GM18868 (cell line): ENCODE measurements around the gene PARS2.

Experiments used
- ATAC-seq: cut with Tn5 transposase; IDR thresholded peaks from one replicate; pipeline ENCODE4 v1.9.1; 2021; ENCODE audit warnings: mild to moderate bottlenecking, moderate library complexity; ENCODE audit not compliant: unreplicated experiment

The PARS2 gene

DNA sequence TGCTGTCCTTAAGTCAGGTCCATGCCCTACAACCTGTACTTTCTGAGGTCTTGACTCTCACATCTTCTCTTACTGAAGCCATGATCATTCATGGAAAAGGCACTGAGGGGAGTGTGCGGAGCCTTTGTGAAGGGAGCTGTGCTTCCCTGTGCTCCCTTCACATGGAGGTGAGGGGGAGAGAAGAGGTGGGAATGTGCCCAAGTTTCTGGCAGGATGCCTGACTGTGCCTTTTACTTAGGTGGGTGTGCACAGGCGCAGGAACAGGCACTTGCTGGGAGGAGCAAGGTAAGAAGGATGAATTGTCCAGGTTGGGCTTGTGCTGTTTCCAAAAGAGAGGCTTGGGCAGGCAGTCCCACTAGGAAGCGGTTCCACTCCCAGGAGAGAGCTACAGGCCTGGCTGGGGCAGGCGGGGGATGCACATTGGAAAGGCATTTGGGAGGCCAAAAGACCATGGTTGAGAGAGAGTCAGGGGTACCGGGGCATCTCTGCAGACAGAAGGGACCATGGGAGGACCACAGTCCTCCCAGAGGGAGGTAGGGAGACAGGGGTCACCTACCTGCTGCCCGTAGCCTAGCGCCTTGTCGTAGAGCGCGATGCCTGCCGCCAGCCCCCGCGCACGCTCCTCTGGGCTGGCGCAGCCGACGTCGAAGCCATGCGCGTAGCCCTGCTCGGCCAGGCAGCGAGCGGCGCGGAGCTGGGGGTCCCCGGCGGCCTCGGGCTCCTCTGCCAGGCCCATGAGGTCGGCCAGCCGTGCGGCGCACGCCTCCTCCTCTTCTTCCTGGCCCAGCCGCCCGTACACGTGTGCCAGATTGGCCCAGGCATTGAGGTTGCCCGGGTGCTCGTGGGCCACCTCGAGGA is 35.9 kb upstream of the PARS2 start:
- no peak for ATAC-seq

DNA sequence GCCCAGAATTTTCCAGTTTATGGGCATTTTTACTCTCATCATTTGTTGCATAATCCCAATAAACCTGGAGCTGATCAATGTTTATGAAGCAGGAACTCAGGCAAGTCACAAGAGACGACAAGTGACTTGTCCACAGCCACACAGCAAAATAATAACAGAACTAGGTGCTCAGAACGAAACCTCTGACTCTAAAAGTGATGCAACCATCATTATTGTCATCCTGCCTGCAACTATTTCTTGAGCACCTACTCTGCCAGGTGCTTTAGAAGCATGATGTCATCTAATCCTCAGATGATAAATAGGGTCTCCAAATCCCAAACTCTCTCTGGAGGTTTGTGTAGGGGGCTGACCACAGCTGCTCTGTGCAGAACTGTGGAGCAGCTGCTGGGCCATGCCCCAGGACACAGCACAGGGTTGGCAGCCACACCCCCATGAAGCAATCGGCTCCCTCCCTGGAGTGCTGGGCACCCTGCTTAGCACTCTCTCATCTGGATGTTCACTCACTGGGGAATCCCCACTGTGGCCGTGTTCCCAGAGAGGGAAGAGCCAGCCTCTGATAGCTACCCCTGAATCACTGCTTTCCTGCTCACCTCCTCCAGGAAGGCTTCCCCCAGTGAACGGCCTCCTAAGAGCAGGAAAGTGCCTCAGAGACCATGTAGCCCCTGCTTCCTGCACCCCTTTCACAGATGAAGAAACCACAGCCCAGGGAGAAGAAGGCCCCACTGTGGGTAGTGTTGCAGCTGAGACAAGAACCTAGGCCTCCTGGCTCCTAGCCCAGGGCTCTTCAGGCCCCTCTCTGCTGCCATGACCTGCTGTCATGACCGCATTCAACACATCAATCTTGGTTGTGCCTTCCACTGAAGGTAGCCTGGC is 34.7 kb upstream of the PARS2 start:
- peak; percentile 45 for ATAC-seq

DNA sequence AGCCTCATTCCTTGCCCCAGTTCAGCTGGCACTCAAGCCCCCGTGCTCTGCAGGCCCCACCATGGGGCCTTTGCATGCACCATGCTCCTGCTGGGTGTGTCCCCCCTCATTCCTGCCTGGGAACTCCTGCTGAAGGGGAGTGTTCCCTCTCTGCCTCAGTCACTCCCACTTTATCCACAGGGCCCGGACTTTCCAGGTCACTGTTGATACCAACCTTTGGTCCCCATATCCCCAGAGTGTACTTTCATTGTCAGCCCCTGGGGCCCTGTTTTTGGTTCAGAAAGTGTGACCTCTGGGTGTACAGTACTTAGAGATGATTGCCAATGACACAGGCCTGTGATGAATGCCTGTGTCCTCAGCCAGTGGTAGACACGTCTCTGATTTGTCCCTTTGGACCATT is 33.9 kb upstream of the PARS2 start:
- ATAC-seq = no peak

DNA sequence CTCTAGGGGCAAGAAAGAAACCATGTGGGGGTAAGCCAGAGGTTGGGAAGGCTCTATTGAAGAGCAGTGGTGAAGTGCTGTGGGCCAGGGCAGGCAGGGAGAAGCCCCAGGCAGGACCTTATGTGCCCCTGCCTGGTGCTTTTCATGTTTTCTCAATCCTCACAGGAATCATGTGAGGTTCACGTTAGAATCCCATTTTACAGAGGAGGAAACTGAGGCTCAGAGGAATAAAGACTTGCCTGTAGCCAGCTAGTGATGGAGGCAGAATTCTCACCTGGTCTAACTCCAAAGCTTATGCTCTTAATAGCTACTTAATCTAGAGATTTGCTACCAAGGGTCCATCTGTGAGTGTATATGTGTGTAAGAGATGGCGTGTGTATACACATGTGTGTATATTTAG is 32.6 kb upstream of the PARS2 start:
- no peak for ATAC-seq

DNA sequence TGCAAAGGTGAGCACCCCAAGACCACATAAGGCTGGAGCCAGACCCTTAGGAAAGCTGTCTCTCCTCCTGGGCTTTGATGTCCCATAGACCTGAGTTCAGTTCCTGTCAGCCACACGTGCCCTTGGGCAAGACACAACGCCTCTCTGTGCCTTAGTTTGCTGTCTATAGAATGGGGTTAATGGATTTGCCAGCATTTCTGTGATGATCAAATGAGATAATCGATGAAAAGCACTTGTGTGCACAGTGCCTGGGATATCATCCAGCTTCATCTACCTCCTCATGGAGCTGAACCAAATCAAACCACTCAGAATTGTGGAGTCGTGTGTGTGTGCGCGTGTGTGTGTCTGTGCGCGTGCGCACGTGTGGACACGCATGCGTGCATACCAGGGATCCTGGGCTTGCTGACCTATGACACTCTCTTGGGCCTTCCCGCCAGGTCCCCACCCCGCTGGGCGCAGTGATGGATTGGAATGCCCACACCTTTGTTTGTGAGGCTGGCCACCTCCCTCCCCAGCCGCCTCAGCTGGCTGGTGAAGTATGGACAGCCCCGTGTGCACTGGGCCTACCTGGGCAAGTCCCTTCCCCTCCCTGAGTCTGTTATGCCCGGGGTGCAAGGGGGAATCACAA is 31.6 kb upstream of the PARS2 start:
- ATAC-seq = no peak

DNA sequence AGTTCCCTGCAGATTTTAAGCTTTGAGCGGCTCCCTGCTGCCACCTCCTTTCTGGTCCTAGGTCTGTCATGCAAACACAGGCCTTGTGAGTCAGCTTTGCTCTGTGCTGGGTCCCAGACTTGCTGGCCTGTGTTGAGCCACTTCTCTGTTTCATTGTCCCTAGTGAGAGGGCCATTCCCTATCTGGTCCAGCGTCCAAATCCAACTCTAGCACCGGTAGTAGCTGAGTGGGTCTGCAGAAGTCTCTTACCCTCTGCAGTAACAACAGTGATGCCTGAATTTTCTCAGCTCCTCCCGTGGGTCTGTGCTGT is 31.0 kb upstream of the PARS2 start:
- no peak for ATAC-seq

DNA sequence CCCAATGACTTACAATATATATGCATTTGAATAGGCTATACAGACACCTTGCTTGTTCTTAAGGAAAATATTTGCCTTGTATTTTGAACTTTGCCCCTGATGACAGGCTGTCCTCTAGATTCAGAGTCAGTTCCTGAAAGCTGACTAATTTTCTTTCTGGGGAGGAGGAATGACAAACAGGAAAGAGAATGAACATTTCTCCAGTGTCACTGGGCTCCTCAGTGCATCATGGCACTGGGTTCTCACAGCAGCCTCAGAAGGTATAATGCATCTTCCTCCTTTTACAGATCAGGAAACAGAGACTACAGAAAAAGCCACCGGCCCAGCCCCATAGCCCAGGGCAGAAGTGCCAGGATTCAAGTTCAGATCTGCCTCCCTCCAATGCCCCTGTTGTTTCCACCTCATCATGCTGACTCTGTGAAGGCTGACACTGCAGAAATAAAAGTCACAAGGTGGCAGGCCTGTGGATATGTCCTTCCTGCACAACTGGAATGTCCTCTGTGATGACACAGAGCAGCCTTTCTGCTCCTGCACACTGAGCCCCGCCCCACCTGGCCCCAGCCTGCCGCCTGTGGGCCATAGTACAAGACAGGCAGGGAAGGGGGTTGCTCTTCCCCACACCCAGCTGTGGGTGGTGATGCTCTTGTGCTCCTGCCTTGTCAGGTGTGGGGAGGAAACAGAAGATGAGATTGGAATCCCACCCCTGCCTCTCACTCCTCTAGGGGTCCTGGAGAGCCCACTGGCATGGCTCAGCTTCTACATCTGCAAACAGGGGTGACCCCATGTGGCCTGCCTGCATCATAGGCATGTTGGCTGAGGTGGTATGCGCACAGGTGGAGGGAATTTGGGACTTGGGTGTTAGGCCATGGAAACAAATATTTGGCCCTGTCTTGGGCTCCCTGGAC is 30.4 kb upstream of the PARS2 start:
- no peak for ATAC-seq

DNA sequence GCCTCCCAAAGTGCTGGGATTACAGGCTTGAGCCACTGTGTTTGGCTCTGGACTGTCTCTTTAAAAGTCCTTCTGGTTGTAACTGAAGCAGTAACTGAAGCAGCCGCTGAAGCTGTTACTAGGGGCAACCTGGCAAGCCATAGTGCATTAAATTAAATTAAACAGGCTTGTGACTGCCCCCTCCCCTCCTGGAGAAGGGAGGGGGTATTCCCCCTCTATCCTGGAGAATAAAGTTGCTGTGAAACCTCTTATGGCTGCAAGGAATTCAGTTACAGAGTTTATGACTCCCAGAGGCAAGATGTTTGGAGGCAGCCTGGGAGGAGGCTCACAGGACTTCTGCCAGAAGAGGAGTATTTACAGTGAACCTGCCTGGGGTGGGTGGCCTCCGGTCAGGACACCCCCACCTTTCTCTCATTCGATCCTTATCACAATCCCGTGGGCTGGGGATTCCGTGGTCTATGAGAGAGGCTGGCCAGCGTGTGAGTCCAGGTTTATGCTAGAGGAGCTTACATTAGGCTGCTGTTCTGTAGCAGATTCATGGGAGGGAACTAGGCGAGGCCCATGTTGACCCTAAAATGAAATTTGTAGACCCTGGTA is 28.5 kb upstream of the PARS2 start:
- no peak for ATAC-seq

DNA sequence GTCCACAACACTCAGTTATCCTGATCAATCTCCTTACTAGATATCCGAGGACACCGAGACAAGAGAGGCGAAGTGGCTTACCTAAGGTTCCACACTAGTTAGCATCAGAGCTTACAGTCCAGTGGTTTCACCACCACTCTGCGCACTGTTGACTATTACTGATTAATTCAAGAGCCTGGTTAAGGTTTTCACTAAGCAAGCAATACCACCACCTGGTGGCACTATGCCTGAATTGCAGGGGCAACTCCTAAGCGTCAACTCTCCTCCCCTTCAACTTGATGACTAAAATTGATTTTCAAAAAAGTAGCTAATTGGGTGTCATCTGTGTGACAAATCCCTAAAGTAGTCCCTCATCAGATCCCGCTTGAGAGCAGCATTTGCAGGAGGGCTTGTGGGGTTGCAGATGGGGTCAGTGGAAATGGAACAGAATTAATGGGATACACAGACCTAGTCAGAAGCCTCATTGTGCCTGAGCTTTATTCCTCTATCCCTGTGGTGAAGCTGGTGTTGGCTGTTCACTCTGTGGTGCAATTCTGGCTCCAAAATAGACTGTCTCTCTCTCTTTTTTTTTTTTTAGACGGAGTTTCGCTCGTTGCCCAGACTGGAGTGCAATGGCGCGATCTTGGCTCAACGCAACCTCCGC is 27.7 kb upstream of the PARS2 start:
- ATAC-seq = no peak

DNA sequence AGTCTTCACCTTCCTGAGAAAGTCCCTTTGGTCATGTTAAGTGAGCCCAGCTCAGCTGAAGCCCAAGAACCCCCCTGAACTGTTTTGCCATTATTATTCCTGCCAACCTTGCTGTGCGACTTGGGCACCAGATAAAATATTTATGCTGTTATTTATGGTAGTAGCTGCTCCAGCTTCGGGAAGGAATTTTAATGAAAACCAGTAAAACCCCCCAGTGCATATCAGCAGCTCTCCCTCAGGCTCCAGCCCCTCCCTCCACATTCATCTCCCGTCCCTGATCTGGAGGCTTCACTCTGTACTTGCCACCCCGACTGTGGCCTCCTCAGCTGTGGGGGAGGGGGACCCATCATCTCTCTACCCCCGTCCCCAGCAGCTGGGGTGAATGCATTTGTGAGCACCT is 24.1 kb upstream of the PARS2 start:
- no peak for ATAC-seq

DNA sequence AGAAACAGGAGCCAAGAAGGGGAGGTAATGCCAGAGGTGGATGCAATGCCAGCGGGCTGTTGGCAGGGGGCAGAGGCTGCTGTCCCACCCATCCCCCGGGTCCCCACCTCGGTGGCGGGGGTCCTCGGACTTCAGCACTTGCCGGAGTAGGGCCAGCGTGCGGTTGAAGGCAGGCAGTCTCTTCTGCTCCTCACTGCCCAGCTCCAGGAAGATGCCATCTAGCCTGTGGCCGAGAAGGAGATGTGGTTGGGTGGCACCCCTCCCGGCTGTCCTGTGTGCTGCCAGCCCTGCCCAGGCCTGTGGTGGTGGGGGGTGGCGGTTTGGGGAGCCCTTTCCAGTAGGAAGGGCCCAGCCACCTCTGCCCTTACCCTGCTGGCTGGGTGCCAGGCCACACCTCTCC is 23.3 kb upstream of the PARS2 start:
- no peak for ATAC-seq

DNA sequence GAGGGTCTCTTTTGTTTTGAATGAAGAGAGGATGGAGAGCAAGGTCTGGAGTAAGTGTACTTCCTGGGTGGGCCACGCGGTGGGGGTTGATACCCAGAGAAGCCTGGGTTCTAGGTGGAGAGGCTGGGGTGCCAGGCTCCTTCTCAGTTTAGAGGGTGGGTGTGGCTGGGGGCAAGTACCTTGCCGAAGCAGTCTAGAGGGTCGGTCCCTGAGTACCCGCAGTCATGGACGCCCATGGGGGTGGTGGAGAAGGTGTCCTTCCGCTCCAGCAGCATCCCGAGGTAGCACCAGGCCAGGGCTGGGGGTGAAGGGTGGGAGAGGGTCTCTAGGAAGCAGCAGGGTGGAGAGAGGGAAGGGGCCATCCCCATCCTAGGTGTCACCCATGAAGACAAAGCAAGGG is 22.5 kb upstream of the PARS2 start:
- no peak for ATAC-seq

DNA sequence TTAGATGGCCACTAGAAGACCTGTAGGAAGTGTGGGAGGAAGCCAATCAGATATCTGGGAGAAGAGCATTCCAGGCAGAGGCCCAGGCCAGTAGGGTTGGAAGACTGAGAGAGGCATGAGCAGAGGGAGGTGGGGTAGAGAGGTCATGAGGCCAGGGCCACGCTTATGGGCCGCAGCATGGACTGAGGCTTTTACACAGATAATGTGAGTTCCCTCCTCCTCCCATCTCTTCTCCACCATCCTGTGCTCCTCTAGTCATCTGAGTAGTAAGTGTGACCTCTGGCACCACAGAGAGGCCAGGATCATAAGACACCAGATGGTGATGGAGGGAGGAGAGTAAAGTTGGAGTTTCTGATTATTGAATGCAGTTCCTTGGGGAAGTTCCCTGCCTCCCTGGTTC is 19.7 kb upstream of the PARS2 start:
- no peak for ATAC-seq

DNA sequence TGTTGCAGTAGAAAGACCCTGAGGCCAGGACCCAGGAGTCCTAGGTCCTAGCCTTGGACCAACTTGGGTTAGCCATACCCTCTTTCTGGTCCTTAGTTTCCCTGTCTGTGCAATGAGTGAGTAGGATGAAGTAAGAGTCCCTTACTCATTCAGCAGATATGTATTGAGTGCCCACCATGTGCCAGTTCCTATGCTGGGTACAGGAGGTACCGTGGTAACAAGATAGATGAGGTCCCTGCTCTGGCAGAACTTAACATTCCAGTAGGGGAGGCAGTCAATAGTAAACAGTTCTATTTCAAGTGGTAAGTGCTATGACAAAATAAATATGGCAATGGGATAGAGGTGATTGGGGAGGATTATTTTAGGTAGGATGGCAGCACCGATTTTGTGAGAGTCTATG is 18.3 kb upstream of the PARS2 start:
- ATAC-seq = no peak

DNA sequence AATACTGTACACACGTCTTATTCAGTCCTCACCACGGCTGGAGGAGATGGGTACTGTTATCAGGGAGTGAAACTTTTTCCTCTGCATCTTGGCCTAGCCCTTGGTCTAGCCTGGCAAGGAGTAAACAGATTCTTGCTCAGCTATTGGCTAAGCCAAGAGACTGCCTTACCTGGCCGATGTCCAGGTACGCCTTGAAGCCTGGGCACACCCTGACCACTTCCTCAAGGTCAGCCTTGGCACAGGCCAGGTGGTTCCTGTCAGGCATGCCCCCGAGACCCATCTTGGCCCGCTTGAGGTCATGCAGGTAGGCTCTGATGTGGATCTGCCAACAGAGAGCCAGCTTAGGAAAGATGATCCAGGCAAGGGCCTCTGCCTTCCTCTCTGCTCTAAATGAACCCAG is 17.8 kb upstream of the PARS2 start:
- no peak for ATAC-seq

DNA sequence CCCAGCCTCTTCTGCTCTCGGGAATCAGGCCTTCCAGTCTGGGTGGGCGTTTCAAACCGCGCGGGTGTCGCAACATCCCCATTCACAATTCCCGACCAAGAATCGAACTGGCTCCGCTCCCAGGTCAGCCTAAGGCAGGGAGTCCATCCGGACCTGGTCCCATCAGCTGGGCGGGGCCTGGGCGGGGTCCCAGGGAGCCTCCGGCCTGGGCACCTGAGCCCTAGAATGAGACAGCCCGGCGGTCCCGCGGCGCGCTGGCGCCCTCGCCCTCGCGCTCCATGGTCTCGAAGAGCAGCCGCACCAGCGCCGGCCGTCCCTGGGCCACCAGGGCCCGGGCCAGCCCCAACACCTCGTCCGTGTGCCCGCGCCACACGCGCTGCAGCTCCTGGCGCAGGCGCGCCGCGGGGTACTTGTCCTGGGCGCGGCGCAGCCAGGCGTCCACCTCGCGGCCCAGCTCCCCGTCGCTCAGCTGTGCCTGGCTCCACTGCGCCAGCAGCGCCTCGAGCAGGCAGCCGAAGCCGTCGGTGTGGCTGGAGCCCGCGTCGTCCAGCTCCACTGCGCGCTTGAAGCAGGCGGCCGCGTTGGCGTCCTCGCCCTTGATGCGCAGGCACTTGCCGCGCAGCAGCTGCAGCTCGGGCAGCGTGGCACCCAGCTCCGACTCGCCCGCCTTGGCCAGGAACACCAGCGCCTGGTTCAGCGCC is 16.9 kb upstream of the PARS2 start:
- ATAC-seq = no peak

DNA sequence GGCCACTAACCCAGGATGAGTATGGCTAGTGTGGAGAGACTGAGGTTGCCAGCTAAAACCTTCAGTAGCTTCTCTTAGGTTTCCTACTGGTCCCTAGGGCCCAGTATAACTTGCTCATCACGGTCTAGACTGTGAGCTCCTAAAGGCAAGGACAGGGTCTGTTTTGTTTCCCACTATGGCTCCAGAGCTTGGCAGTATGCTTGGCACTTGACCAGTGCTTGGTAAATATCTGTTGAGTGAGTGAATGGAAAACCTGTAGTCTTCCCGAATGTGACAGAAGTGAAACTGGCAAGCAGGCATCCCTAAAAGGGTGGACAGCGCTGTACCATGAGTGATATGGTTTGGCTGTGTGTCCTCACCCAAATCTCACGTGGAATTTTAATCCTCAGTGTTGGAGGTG is 13.1 kb upstream of the PARS2 start:
- ATAC-seq = no peak

DNA sequence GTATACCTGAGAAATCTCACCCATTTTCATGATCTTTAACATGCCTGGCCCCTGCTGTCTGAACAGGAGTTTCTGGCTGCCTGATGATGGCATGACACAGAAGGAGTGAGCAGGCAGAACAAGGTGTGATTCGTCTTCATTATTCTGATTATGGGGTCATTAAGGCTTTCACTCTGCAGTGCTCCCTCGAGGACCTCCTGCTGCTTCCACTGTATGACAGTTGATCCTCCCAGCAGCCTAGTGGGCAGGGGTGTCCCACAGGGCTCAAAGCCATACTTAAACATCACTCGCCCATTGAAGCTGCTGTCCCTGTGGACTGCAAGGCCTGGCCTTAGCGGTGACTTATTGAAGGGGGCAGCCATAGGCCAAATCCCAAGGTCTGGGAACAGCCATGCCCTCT is 12.7 kb upstream of the PARS2 start:
- ATAC-seq = no peak
